ENCODE data around the gene DEGS2.
"Not testable (repeated sequence)": the region's sequence is repeated elsewhere in the genome, so short reads cannot be mapped to it uniquely, and the experiment has no call there.

The DEGS2 gene

DNA sequence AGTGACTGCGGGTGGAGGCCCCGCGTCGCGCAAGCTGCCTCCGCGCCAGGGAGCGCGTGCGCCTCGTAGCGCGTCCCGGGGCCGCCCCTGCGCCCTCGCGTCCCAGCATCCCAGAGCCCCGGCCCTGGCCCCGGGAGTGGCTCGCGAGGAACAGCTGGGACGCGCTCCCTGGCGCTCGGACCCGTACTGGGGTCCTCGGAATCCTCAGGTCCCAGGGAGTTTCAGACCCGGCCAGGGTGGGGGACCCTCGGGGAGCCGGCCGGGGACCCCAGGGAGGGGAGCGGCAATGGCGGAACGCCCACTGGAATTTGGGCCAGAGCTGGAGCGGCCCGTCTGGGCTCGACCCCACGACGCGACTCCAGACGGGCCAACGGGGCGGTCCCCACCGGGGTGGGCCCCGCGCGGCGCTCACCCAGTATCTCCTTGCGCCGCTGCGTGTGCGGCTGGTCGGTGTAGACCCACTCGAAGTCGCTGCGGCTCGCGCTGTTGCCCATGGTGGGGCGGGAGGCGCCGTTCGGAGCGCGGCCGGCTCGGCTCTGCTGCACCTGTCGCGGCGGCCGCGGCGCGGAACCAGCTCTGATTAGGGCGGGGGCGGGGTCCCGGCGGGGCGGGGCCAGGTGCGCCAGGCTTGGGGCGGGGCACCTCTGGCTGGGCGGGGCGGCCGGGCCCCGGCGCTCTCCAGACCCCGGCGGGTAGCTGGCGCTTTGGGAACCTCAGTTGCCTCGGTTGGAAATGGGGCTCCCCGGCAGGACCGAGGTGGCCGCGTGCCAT, at the start of gene DEGS2:
Gene DEGS2, minus strand, starts transcription at position 552 of the 771 bp plus-strand sequence. Its CDS starts 58 bp downstream, at position 494.
- DNase-seq = peak; percentile 50

DNA sequence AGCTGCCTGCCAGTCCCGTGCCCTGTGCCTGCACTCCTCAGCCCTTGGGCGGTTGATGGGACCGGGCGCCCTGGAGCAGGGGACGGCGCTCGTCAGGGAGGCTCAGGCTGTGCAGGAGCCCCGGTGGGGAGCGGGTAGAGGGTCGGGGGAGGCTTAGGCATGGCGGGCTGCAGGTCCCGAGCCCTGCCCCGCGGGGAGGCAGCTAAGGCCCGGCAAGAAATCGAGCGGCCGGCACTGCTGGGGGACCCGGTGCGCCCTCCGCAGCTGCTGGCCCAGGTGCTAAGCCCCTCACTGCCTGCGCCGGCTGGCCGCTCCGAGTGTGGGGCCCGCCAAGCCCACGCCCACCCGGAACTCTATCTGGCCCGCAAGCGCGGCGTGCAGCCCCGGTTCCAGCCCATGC, 48.7 kb upstream of the DEGS2 start:
- not testable (repeated sequence) for DNase-seq

DNA sequence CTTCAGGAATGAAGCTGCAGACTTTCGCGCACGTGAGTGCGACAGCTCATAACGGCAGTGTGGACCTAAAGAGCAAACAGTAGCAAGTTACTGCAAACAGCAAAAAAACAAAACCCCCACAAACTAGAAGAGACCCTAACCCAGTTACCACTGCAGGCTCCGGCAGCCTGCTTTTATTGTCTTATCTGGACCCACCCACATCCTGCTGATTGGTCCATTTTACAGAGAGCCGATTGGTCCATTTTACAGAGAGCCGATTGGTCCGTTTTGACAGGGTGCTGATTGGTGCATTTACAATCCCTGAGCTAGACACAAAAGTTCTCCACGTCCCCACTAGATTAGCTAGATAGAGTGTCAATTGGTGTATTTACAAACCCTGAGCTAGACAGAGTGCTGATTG, 48.1 kb upstream of the DEGS2 start:
- DNase-seq = not testable (repeated sequence)

DNA sequence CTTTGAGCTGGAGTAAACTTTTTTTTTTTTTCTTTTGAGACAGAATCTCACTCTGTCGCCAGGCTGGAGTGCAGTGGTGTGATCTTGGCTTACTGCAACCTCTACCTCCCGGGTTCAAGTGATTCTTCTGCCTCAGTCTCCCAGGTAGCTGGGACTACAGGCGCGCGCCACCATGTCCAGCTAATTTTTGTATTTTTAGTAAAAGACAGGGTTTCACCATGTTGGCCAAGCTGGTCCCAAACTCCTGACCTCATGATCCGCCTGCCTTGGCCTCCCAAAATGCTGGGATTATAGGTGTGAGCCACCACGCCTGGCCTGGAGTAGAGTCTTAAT, 45.4 kb upstream of the DEGS2 start:
- not testable (repeated sequence) for DNase-seq

DNA sequence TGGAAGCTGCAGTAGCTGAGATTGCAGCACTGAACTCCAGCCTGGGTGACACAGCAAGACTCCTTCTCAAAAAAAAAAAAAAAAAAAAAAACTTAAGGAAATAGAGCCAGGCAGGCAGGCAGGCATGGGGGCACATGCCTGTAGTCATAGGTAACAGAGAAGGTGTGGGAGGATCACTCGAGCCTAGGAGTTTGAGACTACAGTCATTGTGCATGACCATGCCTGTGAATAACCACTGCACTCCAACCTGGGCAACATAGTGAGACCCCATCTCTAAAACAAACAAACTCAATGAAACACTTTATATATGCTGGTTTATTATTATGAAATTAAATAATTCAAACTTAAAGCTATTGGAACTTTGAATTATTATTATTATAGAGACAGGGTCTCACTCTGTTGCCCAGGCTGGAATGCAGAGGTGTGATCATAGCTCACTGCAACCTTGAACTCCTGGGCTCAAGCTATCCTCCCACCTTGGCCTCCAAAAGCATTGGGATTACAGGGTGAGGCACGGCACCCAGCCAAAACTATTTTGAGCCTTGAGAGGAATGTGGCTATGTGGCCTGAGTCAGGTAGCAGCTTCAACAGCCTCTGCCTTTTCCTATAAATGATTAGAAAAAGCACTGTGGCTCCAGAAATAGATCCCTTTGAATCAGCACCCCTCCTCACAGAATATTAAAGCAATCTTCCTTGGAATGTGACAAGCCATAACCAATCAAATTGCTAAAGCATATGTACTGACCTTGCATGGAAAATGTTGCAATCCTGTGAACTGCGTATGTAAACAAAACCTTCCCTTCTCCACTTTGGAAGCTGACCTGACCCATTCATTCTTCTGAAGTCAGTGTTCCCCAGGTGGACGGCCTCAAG, 44.8 kb upstream of the DEGS2 start:
- no peak for DNase-seq

DNA sequence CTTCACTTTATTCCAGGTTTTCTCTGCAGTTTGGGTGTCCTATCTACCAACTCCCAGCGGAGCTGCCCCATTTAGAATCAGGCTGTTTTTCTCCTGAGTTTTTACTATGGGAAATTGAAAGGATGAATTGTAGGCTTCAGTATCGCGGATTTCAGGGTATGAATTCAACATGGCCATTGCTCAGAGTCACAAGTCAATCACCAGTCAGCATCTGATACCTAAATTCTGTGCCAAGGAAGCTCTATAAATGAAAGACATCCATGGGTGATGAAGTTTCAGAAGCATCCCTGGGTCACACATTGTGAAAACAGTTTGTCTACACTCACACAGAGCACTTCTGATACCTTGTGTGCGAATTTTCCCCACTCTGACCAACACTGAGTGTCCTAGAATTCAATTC, 43.7 kb upstream of the DEGS2 start:
- no peak for DNase-seq

DNA sequence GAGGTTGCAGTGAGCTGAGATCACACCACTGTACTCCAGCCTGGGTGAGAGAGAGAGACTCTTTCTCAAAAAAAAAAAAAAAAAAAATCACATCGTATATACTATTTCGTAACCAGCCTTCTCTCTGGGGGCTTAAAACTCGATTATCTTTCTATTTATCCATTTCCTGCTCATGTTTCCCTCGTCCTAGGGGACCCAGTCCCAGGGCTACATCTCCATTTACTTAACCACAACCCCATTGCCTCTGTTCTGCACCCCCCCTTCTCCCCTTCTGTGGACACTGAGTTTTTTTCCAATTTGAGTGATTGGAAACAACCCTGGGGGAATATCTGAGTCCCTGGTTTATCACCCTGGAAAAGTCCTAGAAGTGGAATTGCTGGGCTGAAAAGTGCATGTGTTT, 43.3 kb upstream of the DEGS2 start:
- no peak for DNase-seq

DNA sequence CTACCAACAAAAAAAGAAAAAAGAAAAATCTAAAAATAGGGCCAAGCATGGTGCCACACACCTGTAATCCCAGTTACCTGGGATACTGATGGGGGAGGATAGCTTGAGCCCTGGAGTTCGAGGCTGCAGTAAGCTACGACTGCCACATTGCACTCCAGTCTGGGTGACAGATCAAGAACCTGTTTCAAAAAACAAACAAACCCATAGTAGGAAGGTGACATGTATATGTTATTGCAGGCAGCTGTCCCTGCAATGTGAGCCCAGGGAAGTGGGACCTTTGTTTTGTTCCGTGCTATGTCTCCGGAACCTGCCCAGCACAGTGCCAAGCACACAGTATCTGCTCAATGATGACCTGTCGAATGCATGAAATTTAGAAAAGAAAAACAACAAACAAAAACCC, 42.3 kb upstream of the DEGS2 start:
- DNase-seq = no peak

DNA sequence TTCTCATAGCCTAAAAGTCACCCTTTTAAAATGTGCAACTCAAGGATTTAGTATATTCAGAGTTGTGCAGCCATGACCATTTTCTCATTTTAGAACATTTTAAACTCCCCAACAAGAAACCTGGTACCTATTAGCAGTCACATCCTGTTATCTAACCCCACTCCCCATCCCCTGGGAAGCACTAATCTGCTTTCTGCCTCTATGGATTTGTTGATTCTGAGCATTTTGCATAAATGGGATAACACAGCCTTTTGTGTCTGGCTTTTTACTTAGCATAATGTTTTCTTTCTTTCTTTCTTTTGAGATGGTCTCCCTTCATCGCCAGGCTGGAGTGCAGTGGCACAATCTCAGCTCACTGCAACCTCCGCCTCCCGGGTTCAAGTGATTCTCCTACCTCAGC, 40.9 kb upstream of the DEGS2 start:
- DNase-seq = no peak

DNA sequence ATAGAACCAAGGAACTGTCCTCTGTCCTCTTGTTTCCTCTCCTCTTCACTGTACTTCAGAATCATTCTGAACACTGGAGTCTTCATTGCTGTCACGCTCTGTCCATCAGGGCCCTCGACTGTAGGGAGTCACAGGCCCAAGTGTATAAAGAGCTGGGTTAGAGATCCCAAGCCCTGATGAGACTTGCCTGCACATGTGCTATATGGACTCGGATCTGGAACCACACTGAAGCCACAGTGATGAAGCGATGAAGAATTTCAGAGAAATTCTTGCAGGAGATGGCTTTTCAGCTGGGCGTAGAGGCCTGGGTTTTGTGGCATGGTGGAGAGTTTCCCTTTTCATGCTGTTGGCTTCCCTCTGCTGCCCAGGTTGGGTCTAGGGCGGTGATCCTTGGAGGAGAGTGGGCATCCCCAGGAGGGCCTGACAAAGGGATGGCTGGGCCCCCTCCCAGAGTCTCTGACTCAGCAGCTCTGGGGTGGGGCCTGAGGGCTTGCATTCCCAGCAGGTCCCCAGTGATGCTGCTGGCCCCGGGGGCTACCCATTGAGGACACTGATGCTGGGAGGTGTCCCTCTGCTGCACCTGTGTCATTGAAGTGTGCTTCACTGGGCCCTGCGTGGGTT, 39.9 kb upstream of the DEGS2 start:
- DNase-seq = no peak

DNA sequence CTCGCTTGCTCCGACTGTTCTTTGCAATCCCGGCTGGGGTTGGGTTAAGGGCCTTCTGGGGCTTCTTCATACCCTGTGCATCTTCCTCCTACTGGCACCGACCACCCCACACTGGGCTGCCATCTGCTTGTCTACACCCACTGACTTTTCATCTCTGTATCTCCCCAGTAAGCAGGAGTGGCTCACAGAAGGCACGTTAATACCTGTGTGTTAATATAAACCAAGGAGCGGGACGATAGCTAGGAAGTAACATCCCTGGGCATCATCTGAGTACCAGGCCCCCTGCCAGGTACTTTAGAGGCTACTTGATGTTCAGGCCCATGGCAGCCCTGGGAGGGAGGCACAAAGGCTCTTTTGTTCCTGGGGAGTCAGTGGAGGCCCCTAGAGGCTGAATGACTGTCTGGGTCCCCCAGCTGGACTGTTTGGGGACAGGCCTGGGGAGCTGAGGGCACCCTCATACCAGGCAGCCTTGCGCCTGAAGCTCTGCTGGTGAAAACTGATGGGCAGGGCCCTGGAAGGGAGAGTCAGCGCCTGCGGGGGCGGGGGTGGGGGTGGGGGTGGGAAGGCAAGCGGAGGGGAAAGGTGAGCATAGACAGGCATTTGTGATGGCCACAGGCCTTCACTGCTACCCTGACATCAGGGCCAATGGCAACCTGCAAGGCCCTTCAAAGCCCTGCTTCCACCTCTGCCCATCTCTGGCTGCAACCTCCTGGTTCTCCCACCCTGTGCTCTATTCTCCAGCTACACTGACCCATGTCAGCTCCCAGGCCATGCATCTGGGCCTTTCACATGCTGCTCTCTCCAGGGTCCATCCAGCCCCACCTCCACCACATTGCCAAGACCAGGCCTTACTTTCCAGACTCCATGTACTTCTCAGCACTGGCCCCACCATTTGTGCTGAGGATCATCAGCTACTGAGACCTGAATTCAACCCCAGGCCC, 34.2 kb upstream of the DEGS2 start:
- DNase-seq = no peak

DNA sequence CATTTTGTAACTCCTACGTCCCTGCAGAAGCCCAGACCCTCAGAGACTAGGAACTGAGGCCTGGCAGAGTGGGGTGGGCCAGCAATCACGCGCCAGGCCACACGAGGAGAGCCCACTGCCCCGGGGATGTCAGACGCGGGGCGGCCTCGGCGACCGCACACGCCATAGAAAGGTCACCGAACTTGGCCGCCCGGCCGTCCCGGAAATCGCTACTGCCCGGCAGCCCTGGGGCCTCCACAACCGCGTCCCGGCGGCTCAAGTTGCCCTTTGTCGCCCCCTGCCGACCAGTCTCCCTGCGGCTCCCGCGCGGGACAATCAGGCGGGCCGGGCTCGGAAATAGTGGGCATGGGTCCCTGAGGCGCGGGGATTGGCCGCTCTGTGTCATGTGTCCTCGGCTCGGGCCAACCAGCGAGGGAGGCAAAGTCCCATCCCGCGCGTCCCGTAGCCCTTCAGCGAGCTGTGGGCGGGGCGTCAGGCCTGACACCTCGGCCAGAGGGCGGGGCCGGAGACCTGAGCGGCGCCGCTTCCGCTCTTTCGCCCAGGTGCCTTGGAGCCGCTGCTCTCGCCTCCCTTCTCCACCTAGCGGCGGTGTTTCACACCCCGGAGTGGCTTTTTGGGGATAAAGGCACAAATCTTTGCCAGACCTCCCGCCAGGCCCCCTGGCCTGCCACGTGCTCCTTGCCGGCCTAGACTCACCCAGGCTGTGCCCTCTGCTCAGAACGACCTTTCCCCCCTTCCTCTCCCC, 33.4 kb upstream of the DEGS2 start:
- DNase-seq = peak; percentile 100

DNA sequence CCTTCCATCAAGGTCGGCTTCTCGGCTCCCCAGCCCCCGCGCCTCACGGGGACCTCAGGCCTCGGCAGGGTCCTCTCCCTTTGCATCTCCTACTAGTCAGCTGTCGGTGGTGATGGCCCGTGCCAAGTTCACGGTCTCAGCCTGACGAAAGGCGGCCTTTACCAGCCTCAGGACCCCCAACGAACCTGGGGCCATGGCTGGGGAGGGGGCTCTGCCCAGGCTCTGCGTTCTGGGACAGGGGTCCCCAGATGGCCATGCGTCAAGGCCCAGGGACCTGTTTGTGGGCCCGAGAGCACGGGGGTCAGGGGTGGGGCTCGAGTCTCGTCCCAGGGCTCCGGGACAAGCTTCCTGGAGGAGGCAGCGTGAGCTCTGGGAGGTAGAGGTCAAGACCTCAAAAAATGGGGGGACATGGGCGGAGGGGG, 32.8 kb upstream of the DEGS2 start:
- no peak for DNase-seq

DNA sequence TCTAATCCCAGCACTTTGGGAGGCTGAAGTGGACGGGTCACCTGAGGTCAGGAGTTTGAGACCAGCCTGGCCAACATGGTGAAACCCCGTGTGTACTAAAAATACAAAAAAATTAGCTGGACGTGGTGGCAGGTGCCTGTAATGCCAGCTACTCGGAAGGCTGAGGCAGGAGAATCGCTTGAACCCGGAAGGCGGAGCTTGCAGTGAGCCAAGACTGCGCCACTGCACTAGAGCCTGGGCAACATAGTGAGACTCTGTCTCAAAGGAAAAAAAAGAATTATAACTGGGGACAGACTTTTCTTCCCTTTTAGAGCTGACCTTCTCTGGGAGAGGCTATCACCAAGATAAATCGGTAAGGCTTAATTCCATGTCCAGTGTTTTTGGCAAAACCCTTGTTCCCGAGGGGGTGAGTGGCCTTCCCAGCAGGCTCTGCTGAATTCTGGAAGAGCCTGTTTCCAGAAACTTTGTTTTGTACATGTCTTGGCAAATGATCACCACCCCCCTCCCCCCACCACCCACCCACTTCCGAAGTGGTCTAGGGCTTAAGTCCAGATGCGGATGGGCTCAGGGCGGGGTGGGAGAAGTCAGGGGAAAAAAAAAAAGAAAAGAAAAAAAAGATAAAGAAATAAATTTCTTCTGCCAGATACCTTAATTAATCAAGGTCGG, 32.3 kb upstream of the DEGS2 start:
- no peak for DNase-seq

DNA sequence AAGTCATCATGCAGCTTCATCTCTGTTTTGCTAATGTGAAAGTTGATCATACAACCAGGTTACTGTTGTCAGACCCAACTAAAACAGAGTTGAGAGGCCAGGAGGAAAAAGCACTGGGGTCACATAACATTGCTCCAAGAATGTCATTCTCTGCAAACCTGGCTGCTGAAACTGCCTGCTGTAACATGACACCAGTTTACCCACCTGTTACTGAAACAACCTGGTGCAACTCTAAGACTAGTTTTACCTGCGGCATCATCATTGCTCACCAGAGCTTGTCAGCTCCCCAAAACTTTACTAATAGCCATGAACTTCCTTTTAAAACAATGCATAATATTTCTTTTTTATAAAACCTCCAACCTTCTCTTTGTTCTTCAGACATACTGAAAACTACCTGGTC, 30.7 kb upstream of the DEGS2 start:
- no peak for DNase-seq

DNA sequence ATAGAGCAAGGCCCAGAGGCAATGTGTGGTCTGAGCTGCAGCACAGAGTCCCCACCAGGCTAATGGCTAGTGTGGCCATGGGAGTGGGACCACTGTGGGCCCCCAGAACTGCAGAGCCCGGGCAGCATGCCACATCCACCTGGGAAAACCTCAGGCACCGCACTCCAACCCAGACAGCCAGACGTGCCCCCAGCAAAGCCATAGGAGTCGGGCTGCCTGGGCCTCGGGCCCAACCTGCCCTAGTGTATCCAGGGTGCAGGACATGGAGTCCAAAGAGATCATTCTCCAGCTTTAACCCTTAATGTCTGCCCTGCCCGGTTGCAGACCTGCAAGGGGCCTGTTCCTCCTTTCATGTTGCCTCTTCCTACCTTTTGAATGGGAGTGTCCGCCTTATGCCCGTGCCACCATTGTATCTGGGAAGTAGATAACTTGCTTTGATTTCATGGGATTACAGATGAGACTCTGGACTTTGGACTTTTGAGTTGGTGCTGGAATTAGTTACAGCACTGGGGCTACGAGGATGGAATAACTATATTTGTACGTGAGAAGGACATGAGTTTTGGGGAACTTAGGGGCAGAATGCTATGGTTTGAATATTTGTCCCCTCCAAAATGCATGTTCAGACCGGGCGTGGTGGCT, 29.1 kb upstream of the DEGS2 start:
- no peak for DNase-seq

DNA sequence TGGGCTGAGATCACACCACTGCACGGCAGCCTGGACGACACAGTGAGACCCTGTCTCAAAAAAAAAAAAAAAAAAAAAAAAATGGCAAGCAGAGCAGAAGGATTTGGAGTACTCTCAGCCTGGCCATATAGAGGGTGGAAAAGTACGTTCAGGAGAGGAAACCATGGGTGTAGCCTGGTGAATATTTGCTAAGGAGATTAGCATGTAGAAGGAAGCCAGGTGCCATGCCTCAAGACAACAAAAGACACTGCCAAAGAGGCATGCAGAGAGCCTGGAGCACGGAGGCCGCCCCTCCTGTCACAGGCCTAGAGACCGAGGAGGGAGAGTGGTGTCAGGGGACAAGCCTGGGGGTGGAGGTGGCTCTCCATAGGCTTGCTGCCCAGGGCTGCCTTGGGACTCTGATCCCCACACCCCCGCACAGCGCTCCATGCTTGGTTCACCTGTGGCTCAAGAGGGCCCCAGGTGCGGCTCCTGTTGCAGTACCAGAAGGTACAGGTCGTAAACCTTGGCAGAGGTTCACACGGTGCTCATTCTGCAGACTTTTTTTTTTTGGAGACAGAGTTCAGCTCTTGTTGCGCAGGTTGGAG, 27.9 kb upstream of the DEGS2 start:
- DNase-seq = no peak

DNA sequence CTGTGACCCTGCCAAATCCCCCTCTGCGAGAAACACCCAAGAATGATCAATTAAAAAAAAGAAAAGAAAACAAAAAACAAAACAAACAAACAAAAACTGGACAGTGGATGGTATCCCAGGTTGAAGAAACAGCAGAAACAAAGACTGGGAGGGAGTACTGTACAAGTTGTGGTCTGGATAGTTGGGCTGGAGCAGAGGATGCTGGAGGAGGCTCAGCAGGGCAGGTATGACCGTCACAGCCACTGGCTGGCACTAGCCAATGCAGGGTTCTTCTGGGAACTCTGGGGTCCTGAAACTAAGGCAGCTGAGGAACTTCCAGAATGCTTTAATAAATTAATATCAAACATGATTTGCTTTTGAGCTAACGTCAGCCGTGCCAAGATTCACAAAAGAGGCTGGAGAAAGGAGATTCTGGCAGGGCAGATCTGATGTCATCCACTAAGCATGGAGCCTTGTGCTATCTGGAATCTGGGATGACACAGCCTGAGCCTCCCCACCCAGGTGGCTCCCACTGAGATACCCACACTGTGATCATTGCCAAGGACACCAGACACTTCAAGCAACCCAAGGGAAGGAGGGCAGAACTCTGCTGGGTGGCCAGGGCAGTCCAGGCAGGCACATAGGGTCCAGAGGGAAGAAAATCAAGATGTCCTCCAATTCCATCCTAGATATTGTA, 22.6 kb upstream of the DEGS2 start:
- not testable (repeated sequence) for DNase-seq

DNA sequence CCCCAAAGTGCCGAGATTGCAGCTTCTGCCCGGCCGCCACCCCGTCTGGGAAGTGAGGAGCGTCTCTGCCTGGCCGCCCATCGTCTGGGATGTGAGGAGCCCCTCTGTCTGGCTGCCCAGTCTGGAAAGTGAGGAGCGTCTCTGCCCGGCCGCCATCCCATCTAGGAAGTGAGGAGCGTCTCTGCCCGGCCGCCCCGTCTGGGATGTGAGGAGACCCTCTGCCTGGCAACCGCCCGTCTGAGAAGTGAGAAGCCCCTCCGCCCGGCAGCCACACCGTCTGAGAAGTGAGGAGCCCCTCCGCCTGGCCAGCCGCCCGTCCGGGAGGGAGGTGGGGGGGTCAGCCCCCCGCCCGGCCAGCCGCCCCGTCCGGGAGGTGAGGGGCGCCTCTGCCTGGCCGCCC, 21.2 kb upstream of the DEGS2 start:
- DNase-seq = not testable (repeated sequence)

DNA sequence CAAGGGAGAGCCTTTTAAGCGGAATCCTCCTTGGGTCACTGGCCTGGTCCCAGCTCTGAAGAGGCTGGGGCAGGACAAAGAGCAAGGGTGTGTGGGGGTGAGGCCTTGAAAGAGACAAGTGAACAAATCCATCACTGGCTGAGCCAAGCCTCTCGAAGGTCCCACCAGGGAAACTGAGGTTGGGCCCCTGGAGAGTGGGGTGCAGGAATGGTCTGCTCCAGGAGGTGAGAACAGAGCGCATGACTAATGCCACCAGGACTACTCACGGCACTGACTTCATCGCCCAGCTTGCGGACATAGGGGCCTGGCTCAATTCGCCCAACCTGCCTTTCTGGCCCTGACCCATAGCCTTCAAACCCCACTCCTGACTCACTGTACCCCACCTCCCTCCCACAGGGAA, 19.2 kb upstream of the DEGS2 start:
- DNase-seq = no peak

All from stimulated activated naive CD4-positive, alpha-beta T cell treated with Interleukin-2 at 50 U/mL for 16 hours (primary cell).